SHP77 (cell line): ENCODE data around the gene ULBP3.
"Not testable (repeated sequence)": the region's sequence is repeated elsewhere in the genome, so short reads cannot be mapped to it uniquely, and the experiment has no call there.

Experiments used
- DNase-seq, 2 experiments: peaks; one replicate each; lab custom pipeline; 2025; lab: John Stamatoyannopoulos, UW

Gene ULBP3

GRCh38 chr6:150015281-150016001, 53.5 kb downstream of the ULBP3 start:
- DNase-seq: not testable (repeated sequence)

GRCh38 chr6:150014623-150015280, 54.2 kb downstream of the ULBP3 start:
- DNase-seq: not testable (repeated sequence)

GRCh38 chr6:150013785-150014622, 54.9 kb downstream of the ULBP3 start:
- DNase-seq: not testable (repeated sequence)

GRCh38 chr6:150012846-150013784, 55.8 kb downstream of the ULBP3 start:
- DNase-seq: not testable (repeated sequence)
